Right lobe of liver (tissue), 6 donors: ENCODE data around the gene C15orf40. TPM values are rescaled to one million over a fixed set of nuclear protein-coding genes. Genes with fewer than 3 reads are reported as not detected.
"Not testable (repeated sequence)": the region's sequence is repeated elsewhere in the genome, so short reads cannot be mapped to it uniquely, and the experiment has no call there.

Source experiments
- ATAC-seq, 4 donors: fragments of 200-7000 bp; cut with Tn5 transposase; one replicate each; pipeline ENCODE4 v1.9.1; 2020; ENCODE audit warnings: mild to moderate bottlenecking in 4 of 4, moderate library complexity in 4 of 4
- DNase-seq, 3 donors: peaks; one replicate each; pipeline ENCODE4 v3.0.0-alpha.2; 2020
- H3K27ac ChIP-seq, 3 donors: fragments of 200-600 bp; one replicate each; pipeline ENCODE4 v1.8.0; 2022
- H3K27me3 ChIP-seq, 2 donors: fragments of 200-600 bp; one replicate each; pipeline ENCODE4 v1.8.0; 2022
- H3K36me3 ChIP-seq, 4 donors: fragments of 200-600 bp; sonication (generic) in 1 of 4; one replicate each; pipeline versions ENCODE4 v1.5.1 to v1.8.0; 2017 to 2022; ENCODE audit warnings: control low read depth in 1 of 4
- H3K4me1 ChIP-seq, 4 donors: fragments of 200-600 bp; sonication (generic) in 1 of 4; one replicate each; pipeline versions ENCODE4 v1.5.1 to v1.8.0; 2017 to 2022; ENCODE audit warnings: control low read depth in 1 of 4
- H3K4me3 ChIP-seq, 3 donors: fragments of 200-600 bp; one replicate each; pipeline ENCODE4 v1.8.0; 2022
- H3K9me3 ChIP-seq, 4 donors: fragments of 200-600 bp; sonication (generic) in 1 of 4; one replicate each; pipeline versions ENCODE4 v1.5.1 to v1.8.0; 2017 to 2022; ENCODE audit warnings: control low read depth in 1 of 4
- POLR2A ChIP-seq: fragments of 450-650 bp; IDR thresholded peaks from one replicate; pipeline ENCODE4 v1.6.1; 2017; ENCODE audit warnings: antibody characterized with exemption, mild to moderate bottlenecking
- WGBS: methylation state at CpG from one replicate; pipeline ENCODE4 v1.1.6; 2018; ENCODE audit warnings: low coverage, low lambda C conversion rate; ENCODE audit not compliant: insufficient coverage; ENCODE audit errors: missing lambda C conversion rate; 5-methylcytosine and 5-hydroxymethylcytosine counted together
- intact Hi-C, 2 donors: fragments of 100-400 bp; cut with DNase I; formaldehyde crosslinking; loops; one replicate each; pipeline versions ENCODE4 v1.11.2 to v1.14.1; 2022
- total RNA-seq, 6 experiments: library from RNA; depleted of rRNA in 2 of 6; stranded (reverse); fragments of >200 nt in 2 of 6; fragmentation: NEBNext Ultra II Directional in 3 of 6; extraction: Animal tissue kit (Norgen Biotek cat#: 25700) in 3 of 6; gene quantifications; one replicate each; pipeline versions ENCODE4 v1.1.0 to v1.2.4, GENCODE V29; 2016 to 2023
- TF ChIP-seq, protein P1 (sequence below), 4 donors: fragments of 200-600 bp in 3 of 4; fragments of 450-650 bp in 1 of 4; IDR thresholded peaks; one replicate each; pipeline versions ENCODE4 v1.5.1 to v1.8.0; 2016 to 2022; ENCODE audit warnings: antibody characterized with exemption in 4 of 4, mild to moderate bottlenecking in 2 of 4
- donor health status: DM: no; HTN: yes; CAD: no.
- donor health status: DM: no; HTN: no; CAD: no.
- donor health status: DM: no; HTN: no; CAD: no.
- donor health status: DM: no; HTN: yes; CAD: no.
- donor health status: DM: no; HTN: yes; CAD: no.

Gene C15orf40
- total RNA-seq, 6 experiments from 2014 or later, result 7.1 to 10.7 (median 8.6) TPM

GRCh38 chr15:83046558-83047127 lies 35.2 kb upstream of the C15orf40 start:
- Histone ChIP-seq H3K4me1 (no peaks in the 10 kb centered on the region), H3K4me3 (no peak overlapping the region), H3K27ac (no peak overlapping the region), H3K27me3 (no peaks in the 10 kb centered on the region), H3K36me3 (peaks cover 0 to 22% (median 5%) of the 10 kb centered on the region in 4 donors), H3K9me3 (no peaks in the 10 kb centered on the region)
- ATAC-seq (no peak), DNase-seq (no peak)
- TF ChIP-seq, protein P1, sequence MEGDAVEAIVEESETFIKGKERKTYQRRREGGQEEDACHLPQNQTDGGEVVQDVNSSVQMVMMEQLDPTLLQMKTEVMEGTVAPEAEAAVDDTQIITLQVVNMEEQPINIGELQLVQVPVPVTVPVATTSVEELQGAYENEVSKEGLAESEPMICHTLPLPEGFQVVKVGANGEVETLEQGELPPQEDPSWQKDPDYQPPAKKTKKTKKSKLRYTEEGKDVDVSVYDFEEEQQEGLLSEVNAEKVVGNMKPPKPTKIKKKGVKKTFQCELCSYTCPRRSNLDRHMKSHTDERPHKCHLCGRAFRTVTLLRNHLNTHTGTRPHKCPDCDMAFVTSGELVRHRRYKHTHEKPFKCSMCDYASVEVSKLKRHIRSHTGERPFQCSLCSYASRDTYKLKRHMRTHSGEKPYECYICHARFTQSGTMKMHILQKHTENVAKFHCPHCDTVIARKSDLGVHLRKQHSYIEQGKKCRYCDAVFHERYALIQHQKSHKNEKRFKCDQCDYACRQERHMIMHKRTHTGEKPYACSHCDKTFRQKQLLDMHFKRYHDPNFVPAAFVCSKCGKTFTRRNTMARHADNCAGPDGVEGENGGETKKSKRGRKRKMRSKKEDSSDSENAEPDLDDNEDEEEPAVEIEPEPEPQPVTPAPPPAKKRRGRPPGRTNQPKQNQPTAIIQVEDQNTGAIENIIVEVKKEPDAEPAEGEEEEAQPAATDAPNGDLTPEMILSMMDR (IDR thresholded peaks at IDR 0.05), result no peak
- TF ChIP-seq POLR2A, result no peak
- intact Hi-C loops, result no loop called here
- 53% methylated on average over 3 of the region's 3 CpGs for WGBS

GRCh38 chr15:83044156-83044555 lies 32.7 kb upstream of the C15orf40 start:
- ATAC-seq (no peak), DNase-seq (no peak)
- Histone ChIP-seq H3K36me3 (peaks cover 0 to 33% (median 20%) of the 10 kb centered on the region in 4 donors), H3K27me3 (no peaks in the 10 kb centered on the region), H3K4me3 (no peak overlapping the region), H3K9me3 (no peaks in the 10 kb centered on the region), H3K27ac (no peak overlapping the region), H3K4me1 (no peaks in the 10 kb centered on the region)
- TF ChIP-seq, protein P1 (IDR thresholded peaks at IDR 0.05), result no peak
- no peak for TF ChIP-seq POLR2A
- intact Hi-C loops, result no loop called here
- WGBS, result 97% methylated on average over 11 of the region's 12 CpGs

DNA sequence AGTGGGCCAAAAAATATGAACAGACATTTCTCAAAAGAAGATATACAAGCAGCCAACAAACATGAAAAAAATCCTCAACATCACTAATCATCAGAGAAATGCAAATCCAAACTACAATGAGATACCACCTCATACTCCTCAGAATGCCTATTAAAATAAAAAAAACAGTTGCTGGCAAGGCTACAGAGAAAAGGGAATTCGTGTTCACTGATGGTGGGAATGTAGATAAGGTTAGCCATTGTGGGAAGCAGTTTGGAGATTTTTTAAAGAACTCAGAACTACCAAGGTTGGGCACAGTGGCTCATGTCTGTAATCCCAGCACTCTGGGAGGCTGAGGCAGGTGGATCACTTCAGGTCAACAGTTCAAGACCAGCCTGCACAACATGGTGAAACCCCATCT lies 27.8 kb upstream of the C15orf40 start:
- DNase-seq (no peak), ATAC-seq (no peak)
- Histone ChIP-seq H3K9me3 (no peaks in the 10 kb centered on the region), H3K4me3 (no peak overlapping the region), H3K36me3 (peaks cover 0 to 26% (median 16%) of the 10 kb centered on the region in 4 donors), H3K27ac (no peak overlapping the region), H3K27me3 (no peaks in the 10 kb centered on the region), H3K4me1 (no peaks in the 10 kb centered on the region)
- TF ChIP-seq POLR2A, result no peak
- TF ChIP-seq, protein P1 (IDR thresholded peaks at IDR 0.05), result no peak
- intact Hi-C loops, result no loop called here
- 50% methylated on average over 1 of the region's 1 CpG for WGBS

GRCh38 chr15:83036253-83036652 lies 24.8 kb upstream of the C15orf40 start:
- peaks cover 0 to 18% (median 10%) of the 10 kb centered on the region in 4 donors for H3K36me3 ChIP-seq

GRCh38 chr15:83031234-83031633 lies 19.8 kb upstream of the C15orf40 start:
- H3K36me3 ChIP-seq, result peaks cover 0 to 19% (median 2%) of the 10 kb centered on the region in 4 donors
- H3K27ac ChIP-seq, ATAC-seq, H3K9me3 ChIP-seq, intact Hi-C loops, DNase-seq, H3K27me3 ChIP-seq, H3K4me1 ChIP-seq, H3K4me3 ChIP-seq: not testable (repeated sequence)
- WGBS, result 98% methylated on average over 5 of the region's 6 CpGs

More at GRCh38 chr15:83036253-83036652, 24.8 kb upstream of the C15orf40 start:
- Histone ChIP-seq H3K27ac (no peak overlapping the region), H3K4me1 (no peaks in the 10 kb centered on the region), H3K9me3 (no peaks in the 10 kb centered on the region), H3K4me3 (no peak overlapping the region), H3K27me3 (no peaks in the 10 kb centered on the region)
- intact Hi-C loops, result no loop called here
- DNase-seq (no peak), ATAC-seq (no peak)
- no peak for TF ChIP-seq POLR2A
- TF ChIP-seq, protein P1 (IDR thresholded peaks at IDR 0.05), result no peak
- WGBS, result 95% methylated on average over 6 of the region's 6 CpGs
